Urinary bladder (tissue), 4 donors: Measurements from ENCODE around the gene KCTD13. TPM values are rescaled to one million over a fixed set of nuclear protein-coding genes. Genes with fewer than 3 reads are reported as not detected.

Source experiments
- DNase-seq: peaks from one replicate; pipeline ENCODE4 v3.0.0-alpha.2; 2015; ENCODE audit errors: extremely low spot score
- H3K27ac ChIP-seq: one replicate; pipeline ENCODE4 v1.5.1; 2013; ENCODE audit warnings: low read depth, mild to moderate bottlenecking, moderate library complexity
- H3K36me3 ChIP-seq: one replicate; pipeline ENCODE4 v1.6.1; 2013; ENCODE audit warnings: mild to moderate bottlenecking, moderate library complexity; ENCODE audit not compliant: insufficient read depth
- H3K4me1 ChIP-seq: one replicate; pipeline ENCODE4 v1.6.1; 2013; ENCODE audit warnings: mild to moderate bottlenecking, moderate library complexity; ENCODE audit not compliant: insufficient read depth
- H3K4me3 ChIP-seq: one replicate; pipeline ENCODE4 v1.5.1; 2013; ENCODE audit warnings: low read depth, low read length
- WGBS: extraction: QIAGEN DNeasy Blood & Tissue Kit; methylation state at CpG from one replicate; pipeline ENCODE4 v1.1.7; 2013; 5-methylcytosine and 5-hydroxymethylcytosine counted together
- polyA plus RNA-seq: library from polyadenylated mRNA; stranded (reverse); fragments of 200-250 nt; gene quantifications from one replicate; pipeline ENCODE4 v1.2.3, GENCODE V29; 2013
- total RNA-seq: library from RNA; depleted of rRNA; stranded (reverse); fragments of >200 nt; gene quantifications from one replicate; pipeline ENCODE4 v1.2.3, GENCODE V29; 2014
- donor health status: healthy with polysubstance abuse.
- donor health status: healthy.

Gene KCTD13, protein sequence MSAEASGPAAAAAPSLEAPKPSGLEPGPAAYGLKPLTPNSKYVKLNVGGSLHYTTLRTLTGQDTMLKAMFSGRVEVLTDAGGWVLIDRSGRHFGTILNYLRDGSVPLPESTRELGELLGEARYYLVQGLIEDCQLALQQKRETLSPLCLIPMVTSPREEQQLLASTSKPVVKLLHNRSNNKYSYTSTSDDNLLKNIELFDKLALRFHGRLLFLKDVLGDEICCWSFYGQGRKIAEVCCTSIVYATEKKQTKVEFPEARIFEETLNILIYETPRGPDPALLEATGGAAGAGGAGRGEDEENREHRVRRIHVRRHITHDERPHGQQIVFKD
- total RNA-seq: 10.4 TPM
- 20.9 TPM for polyA plus RNA-seq

DNA sequence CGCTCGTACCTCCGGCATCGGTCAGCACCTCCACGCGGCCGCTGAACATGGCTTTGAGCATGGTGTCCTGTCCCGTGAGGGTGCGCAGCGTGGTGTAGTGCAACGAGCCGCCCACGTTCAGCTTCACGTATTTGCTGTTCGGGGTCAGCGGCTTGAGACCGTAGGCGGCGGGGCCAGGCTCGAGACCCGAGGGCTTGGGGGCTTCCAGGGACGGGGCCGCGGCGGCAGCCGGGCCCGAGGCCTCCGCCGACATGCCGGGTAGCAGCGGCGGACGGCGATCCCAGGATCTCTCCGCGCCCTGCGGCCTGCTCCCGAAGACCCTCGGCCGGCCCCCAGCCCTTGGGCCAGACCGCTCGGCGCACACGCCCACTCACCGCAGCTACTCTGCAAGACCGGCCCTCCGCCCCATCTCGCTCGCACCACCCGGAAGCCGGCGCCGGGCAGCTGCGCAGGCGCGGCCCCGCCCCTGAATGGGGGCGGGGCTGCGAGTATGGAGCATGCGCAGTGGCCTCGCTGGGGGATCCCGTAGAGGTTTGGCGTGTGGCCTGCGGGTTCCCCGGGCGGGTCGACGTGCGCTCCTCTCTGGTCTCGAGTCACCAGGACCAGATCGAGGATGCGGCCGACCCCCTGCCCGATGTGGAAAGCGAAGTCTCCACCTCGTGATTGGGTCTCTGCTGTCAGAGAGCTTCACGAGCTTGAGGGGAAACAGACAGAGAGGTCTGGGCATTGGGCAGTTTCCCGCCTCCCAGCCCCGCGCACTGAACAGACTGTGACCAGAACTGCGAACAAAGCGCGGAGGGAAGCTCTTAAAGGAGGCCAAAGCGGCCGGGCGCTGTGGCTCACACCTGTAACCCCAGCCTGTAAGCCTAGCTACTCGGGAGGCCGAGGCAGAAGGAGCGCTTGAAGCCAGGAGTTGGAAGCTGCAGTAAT, at the start of gene KCTD13:
KCTD13 (minus strand) TSS at position 446 of the 930 bp plus-strand sequence; CDS start at position 253, 193 bp downstream.
- peak within 1 kb of the TSS; percentile 90 for H3K4me3 ChIP-seq
- WGBS: under 1% methylated on average over 89 of the region's 89 CpGs
- peak; percentile 49 for DNase-seq
- no peaks in the 10 kb centered on the region for H3K4me1 ChIP-seq
- no peaks in the 10 kb centered on the region for H3K36me3 ChIP-seq
- H3K27ac ChIP-seq: peak within 1 kb of the TSS; percentile 83

DNA sequence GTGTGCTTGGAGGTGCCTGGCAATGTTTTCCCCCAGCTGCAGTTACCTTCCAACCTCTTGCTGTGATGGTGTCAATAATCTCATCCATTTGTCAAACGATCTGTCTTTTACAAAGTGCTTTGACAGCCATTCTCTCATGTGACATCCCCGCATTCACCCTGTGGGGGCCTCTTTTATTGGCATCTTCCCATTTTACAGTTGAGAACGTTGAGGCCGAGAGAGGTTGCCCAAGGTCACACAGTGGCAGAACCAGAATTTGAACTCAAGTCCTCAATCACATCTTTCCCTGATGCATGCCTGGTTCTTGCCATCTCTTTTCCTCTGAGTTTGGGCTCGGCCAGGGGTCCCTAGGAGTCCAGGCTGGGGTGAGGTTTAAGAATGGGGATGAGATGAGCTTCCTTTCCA, 49.1 kb upstream of the KCTD13 start:
- no peak overlapping the region for H3K27ac ChIP-seq
- no peak for DNase-seq
- peaks cover 2% of the 10 kb centered on the region for H3K4me1 ChIP-seq
- peak overlapping the region; percentile 68 for H3K4me3 ChIP-seq
- H3K36me3 ChIP-seq: no peaks in the 10 kb centered on the region
- 55% methylated on average over 5 of the region's 5 CpGs for WGBS

DNA sequence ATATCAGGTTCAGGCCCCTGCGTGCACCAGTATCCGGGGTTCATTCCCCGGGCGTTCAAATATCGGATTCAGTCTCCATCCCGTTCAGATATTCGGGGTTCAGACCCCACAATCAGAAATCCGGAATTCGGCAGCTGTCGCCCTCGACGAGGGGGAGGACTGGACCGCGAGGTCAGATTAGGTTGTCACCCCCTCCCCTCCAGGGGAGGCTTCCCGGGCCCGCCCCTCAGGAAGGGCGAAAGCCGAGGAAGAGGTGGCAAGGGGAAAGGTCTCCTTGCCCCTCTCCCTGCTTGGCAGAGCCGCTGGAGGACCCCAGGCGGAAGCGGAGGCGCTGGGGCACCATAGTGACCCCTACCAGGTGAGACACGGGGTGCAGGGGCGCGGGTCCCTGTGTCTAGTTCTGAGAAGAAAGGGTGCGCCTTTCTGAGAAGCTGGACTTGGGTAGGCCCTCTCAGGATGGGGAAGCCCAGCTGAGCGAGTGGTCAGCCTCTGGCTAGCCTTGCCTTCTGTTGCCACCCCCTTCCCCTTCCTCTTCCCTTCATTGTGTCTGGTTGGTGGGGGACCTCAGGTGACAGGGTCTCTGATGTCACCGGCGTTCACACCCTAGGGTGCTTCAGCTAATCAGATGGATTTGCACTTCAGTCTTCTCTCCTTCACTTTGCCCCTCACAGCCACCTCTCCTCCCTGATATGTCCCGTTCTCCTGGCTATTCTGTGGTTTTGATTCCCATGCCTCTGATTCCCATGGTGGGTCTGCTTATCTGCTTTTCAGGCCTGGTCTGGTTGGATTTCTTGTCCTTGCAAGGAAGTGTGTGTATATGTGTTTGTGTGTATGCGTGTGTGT, 48.5 kb upstream of the KCTD13 start:
- Histone ChIP-seq H3K4me1 (peaks cover 2% of the 10 kb centered on the region), H3K27ac (peak overlapping the region; percentile 68), H3K36me3 (peaks cover 1% of the 10 kb centered on the region), H3K4me3 (peak overlapping the region; percentile 68)
- no peak for DNase-seq
- 2% methylated on average over 31 of the region's 31 CpGs for WGBS

DNA sequence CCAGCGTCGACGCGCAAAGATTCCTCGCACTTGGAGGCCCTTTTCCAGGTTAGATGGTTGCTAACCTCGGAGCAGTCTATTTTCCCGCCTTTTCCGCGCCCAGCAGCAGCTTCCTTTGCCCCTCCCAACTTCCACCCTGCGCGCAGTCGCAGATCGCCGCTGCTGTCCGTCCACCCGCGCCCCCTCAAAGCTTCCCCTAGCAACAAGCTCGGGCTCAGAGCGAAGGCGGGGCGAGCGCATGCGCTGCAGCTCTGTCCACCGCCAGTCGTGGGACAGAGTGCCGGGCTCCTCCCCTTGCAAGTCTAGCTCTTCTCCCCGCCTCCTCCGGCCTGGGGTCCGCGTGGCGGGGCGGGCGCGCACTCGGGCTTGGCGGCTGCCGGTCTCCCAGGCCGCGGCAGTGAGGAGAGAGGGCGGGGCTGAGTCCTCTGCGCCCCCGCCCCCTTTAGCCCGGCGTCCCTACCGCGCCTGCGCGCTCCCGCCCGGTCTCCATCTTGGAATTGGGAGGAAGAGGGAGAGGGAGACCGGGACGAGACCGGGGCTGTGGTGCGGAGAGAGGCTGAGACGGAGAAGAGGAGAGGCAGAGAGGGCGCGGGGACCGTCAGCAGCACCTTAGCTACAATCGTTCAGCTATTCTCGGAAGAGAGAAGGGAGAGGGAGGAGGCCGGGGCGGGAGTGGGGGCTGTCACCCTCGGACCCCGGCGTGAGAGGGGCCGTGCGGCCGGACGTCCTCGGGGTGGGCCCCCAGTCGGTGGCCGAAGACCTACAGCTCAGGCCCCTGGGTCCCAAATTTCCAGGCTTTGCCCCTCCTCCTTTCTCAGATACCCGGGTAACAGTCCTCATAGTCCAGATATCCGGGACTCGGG, 47.6 kb upstream of the KCTD13 start, which contains the start of gene TAOK2:
TAOK2 (plus strand) TSS at position 485 of the 863 bp plus-strand sequence. CDS start 3,905 bp downstream, outside the sequence.
- H3K27ac ChIP-seq: peak within 1 kb of the TSS; percentile 68
- H3K4me1 ChIP-seq: peaks cover 2% of the 10 kb centered on the region
- DNase-seq: peak; percentile 93
- H3K4me3 ChIP-seq: peak within 1 kb of the TSS; percentile 68
- H3K36me3 ChIP-seq: peaks cover 1% of the 10 kb centered on the region
- WGBS: 2% methylated on average over 75 of the region's 75 CpGs

DNA sequence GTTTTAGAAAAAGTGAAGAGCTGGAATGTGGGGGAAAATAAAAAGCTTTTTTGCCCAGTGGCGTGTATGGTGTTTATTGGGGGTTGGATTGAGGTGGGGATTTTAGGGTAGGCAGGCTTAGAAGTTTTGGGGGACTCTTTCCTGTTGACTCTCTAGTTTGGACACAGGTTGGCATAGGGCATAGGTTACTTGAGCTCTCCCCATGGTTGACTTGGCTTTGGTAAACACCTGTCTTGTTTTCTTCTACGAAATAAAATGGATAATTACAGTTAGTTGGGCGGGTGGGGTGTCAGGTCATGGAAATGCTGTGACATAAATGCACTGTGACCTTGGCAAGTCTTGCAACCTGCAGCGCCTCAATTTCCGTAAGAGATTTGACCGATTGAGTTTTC, 47.0 kb upstream of the KCTD13 start:
- Histone ChIP-seq H3K27ac (no peak overlapping the region), H3K36me3 (peaks cover 1% of the 10 kb centered on the region), H3K4me3 (no peak overlapping the region), H3K4me1 (peaks cover 2% of the 10 kb centered on the region)
- WGBS: 62% methylated on average over 6 of the region's 6 CpGs
- DNase-seq: no peak

DNA sequence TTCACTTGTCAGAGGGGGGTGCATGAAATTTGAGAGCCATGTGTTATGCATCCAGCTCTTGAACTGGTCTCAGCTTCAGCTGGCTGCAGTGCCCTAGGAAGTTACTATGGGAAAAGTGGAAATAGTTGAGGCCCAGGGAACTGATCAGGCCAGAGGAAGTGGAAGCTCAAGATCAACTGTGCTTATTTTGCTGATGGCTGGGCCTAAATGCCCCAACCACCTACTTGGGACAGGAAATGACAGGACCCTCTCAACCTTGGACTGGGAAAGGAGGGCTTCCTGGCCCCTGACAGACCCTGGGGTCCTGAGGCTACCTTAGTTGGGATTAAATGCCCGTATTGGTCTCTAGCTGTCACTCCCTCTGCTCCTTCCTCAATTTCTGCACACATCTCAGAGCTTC, 46.5 kb upstream of the KCTD13 start:
- no peak for DNase-seq
- Histone ChIP-seq H3K27ac (no peak overlapping the region), H3K4me1 (peaks cover 2% of the 10 kb centered on the region), H3K4me3 (no peak overlapping the region), H3K36me3 (peaks cover 1% of the 10 kb centered on the region)
- WGBS: 95% methylated on average over 1 of the region's 1 CpG

DNA sequence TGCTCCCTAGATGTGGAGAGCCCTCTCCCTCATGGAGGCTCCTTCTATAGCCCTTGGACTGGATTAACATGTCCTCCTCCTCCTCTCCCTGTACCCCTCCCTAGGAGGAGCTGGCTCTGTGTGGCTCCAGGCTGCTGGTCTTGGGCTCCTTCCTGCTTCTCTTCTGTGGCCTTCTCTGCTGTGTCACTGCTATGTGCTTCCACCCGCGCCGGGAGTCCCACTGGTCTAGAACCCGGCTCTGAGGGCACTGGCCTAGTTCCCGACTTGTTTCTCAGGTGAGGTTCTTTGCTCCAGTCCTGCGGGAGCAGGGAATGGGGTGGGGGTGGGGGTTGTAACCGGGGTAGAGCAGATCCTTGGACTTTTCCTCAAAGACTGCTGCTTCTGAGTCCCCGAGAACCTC, 45.3 kb upstream of the KCTD13 start:
- Histone ChIP-seq H3K36me3 (peaks cover 1% of the 10 kb centered on the region), H3K4me3 (no peak overlapping the region), H3K4me1 (peaks cover 2% of the 10 kb centered on the region), H3K27ac (no peak overlapping the region)
- 93% methylated on average over 8 of the region's 8 CpGs for WGBS
- DNase-seq: no peak

DNA sequence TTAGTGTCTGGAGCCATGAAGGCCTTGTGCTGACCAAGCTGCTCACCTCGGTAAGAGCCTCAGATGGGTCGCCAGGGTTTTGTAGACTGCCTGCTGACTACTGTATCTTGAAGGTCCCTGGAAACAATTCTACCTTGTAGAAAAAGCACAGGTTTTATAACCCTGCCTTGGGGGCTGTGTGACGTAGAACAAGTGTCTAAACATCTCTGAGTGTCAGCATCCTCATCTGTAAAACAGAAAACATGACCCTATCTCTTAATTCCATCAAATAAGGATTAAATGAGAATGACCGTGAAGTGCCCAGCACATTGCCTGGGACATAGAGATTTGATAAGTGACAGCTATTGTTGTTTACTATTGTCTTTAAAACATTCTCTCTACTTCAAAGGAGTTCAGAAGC, 42.2 kb upstream of the KCTD13 start:
- WGBS: 91% methylated on average over 4 of the region's 4 CpGs
- Histone ChIP-seq H3K27ac (no peak overlapping the region), H3K36me3 (peaks cover 1% of the 10 kb centered on the region), H3K4me1 (no peaks in the 10 kb centered on the region), H3K4me3 (no peak overlapping the region)
- DNase-seq: no peak

DNA sequence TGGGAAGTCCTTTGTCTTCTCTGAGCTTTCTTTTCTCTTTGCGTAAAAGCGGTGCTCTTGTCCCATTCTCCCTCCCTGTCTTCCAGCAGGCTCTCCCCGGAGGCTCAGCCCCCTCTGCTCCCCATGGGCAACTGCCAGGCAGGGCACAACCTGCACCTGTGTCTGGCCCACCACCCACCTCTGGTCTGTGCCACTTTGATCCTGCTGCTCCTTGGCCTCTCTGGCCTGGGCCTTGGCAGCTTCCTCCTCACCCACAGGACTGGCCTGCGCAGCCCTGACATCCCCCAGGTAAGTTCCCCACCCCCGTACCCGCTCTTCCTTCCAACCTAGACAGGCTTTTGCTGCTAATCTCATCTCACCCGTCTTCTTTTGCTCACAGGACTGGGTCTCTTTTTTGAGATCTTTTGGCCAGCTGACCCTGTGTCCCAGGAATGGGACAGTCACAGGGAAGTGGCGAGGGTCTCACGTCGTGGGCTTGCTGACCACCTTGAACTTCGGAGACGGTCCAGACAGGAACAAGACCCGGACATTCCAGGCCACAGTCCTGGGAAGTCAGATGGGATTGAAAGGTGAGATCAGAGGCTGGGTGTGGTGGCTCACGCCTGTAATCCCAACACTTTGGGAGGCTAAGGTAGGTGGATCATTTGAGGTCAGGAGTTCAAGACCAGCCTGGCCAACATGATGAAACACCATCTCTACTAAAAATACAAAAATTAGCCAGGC, 37.2 kb upstream of the KCTD13 start:
- 82% methylated on average over 14 of the region's 14 CpGs for WGBS
- peak overlapping the region; percentile 77 for H3K27ac ChIP-seq
- DNase-seq: no peak
- no peaks in the 10 kb centered on the region for H3K4me1 ChIP-seq
- H3K36me3 ChIP-seq: no peaks in the 10 kb centered on the region
- H3K4me3 ChIP-seq: peak overlapping the region; percentile 57

DNA sequence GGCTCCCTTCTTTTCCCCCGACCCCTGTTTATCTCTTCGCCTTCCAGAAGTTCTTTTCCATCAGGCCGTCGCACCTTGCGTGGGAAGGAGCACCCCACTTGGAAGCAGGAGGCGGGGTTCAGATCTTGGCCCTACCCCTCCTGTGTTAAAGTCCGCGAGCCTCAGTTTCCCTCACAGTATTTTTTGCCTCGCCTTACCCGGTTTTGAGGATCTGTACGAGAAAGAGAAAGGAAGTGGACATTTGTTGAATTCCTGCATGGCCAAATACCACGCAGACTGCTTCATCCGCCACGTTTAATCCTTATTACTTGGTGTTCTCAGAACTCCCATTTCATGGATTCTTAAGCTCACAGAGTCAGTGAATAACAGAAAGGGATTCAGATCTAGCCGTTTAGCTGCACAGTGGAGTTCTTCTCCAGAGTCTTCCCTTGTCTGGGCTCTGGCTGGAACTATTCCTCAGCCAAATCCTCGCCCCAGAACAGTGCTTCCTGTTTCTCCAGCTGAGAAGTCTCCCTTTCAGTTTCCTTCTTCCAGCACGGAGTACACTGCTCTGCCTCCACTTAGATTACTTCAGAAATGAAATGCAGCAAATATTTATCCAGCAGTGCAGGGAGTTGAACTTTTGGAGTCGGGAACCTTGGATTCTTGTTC, 36.4 kb upstream of the KCTD13 start:
- Histone ChIP-seq H3K4me3 (peak overlapping the region; percentile 57), H3K36me3 (no peaks in the 10 kb centered on the region), H3K4me1 (no peaks in the 10 kb centered on the region), H3K27ac (peak overlapping the region; percentile 77)
- 3% methylated on average over 18 of the region's 18 CpGs for WGBS
- no peak for DNase-seq

DNA sequence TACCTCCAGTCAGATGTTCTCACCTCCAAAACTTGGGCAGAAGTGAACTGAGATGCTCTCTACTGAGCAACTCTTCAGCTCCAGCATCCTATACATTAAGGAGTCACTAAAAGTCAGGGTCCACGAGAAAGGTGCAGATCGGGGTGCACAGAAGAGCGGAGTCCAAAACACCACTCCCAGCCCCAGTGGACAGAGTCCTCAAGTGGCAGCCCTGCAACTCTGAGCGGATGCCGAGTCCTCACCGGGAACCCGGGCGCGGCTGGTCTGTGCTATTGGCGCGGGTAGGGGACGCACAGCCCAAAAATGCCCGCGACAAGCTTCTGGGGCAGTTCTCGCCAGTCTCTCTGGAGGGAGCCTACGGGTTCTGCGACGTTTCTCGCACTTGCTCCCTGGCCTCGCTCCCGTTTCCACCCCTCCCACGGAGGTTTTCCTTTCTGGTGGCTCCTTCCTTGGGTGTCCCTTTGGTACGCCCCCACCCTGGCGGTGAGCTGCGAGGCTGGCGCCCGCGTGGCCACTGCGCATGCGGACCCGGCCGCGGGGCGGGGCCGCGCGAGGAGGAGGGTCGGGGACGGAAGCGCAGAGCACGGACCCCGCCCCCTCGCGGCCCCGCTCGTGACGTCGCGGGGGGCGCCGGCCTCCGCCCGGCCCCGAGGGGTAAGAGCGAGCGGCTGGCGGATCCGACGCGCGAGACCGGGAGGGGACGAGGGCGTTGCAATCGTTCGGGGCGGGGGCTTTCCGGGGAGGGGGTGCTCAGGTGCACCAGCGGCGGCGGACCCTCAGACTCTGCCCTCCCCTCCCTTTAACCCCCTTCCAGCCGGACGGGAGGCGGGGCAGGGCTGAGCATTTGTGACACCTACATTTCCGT, 35.7 kb upstream of the KCTD13 start, which contains the start of gene TMEM219:
TMEM219 (plus strand) TSS at position 601 of the 865 bp plus-strand sequence. CDS start 1,065 bp downstream, outside the sequence.
- H3K27ac ChIP-seq: peak within 1 kb of the TSS; percentile 77
- H3K4me3 ChIP-seq: peak within 1 kb of the TSS; percentile 57
- H3K4me1 ChIP-seq: no peaks in the 10 kb centered on the region
- DNase-seq: peak; percentile 66
- no peaks in the 10 kb centered on the region for H3K36me3 ChIP-seq
- under 1% methylated on average over 75 of the region's 75 CpGs for WGBS
